Mesodermal cell (in vitro differentiated cells): ENCODE measurements around the gene EHMT2.
"Not testable (repeated sequence)": the region's sequence is repeated elsewhere in the genome, so short reads cannot be mapped to it uniquely, and the experiment has no call there.

ENCODE experiments used
- H3K27ac ChIP-seq: 2 replicates; pipeline ENCODE4 v1.7.0; 2013; ENCODE audit warnings: mild to moderate bottlenecking, low read depth, low read length, moderate library complexity; ENCODE audit not compliant: severe bottlenecking
- H3K36me3 ChIP-seq: 2 replicates; pipeline ENCODE4 v1.7.1; 2013; ENCODE audit warnings: mild to moderate bottlenecking, low read length, moderate library complexity; ENCODE audit not compliant: control insufficient read depth, insufficient read depth
- H3K4me1 ChIP-seq: one replicate; pipeline ENCODE4 v1.7.1; 2013; ENCODE audit warnings: mild to moderate bottlenecking, low read length; ENCODE audit not compliant: insufficient read depth, control insufficient read depth, poor library complexity, severe bottlenecking
- H3K4me3 ChIP-seq: 2 replicates; pipeline ENCODE4 v1.7.0; 2013; ENCODE audit warnings: low read length, control low read depth, mild to moderate bottlenecking; ENCODE audit not compliant: insufficient read depth, poor library complexity, severe bottlenecking; ENCODE audit errors: extremely low read depth
- H3K9me3 ChIP-seq: 2 replicates; pipeline ENCODE4 v1.7.1; 2013; ENCODE audit warnings: mild to moderate bottlenecking, low read length, moderate library complexity; ENCODE audit not compliant: control insufficient read depth
- WGBS, 2 experiments: methylation state at CpG; one replicate each; pipeline ENCODE4 v1.1.5; 2013; ENCODE audit warnings: missing lambda C conversion rate in 2 of 2; ENCODE audit not compliant: insufficient coverage in 2 of 2; 5-methylcytosine and 5-hydroxymethylcytosine counted together

Gene EHMT2

DNA sequence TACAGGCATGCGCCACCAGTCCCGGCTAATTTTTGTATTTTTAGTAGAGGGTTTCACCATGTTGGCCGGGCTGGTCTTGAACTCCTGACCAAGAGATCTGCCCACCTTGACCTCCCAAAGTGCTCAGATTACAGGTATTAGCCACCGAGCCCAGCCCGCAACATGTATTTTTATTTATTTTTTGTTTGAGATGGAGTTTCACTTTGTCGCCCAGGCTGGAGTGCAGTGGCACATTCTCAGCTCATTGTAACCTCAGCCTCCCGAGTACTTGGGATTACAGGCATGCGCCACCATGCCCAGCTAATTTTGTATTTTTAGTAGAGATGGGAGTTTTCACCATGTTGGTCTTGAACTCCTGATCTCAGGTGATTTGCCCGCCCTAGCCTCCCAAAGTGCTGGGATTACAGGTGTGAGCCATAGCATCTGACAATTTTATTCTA lies 59.4 kb downstream of the EHMT2 start:
- Histone ChIP-seq H3K4me3 (peak overlapping the region; percentile 90), H3K36me3 (peaks cover 57% of the 10 kb centered on the region)
- not testable (repeated sequence) for H3K27ac ChIP-seq, H3K4me1 ChIP-seq, H3K9me3 ChIP-seq
- whole genome bisulfite sequencing, 2 experiments, result 98% methylated on average over 5 to 6 of the region's 9 CpGs

DNA sequence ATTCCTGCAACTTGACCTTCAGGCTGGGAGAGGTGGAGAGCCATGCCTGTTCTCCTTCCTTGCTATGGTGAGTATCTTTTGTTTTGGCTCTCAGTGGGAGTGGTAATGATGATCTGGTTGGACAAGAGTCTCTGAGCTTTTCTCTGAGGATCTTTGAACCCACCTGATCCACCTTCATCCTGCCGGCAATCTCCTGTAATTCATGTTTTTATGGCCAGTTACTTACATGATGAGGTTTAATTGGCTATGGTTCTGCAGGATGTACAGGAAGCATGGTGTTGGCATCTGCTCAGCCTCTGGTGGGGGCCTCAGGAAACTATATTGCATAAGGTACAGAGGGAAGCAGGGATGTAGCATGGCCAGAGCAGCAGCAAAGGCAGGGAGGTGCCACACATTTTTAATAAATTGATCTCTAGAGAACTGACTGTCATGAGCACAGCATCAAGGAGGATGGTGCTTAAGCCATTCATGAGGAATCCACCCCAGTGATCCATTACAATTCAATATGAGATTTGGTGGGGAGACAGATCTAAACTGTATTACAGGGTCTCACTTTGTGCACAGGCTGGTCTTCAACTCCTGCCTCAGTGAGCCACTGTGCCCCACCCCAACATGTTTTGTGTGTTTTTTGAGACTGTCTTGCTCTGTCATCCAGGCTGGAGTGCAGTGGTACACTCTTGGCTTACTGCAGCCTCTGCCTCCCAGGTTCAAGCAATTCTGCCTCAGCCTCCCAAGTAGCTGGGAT lies 60.0 kb downstream of the EHMT2 start:
- peaks cover 57% of the 10 kb centered on the region for H3K36me3 ChIP-seq
- peak overlapping the region; percentile 8 for H3K27ac ChIP-seq
- H3K9me3 ChIP-seq, result no peaks in the 10 kb centered on the region
- WGBS, 2 experiments, result 57 to 80% methylated on average over 1 of the region's 1 CpG
- peaks cover 3% of the 10 kb centered on the region for H3K4me1 ChIP-seq
- peak overlapping the region; percentile 90 for H3K4me3 ChIP-seq

DNA sequence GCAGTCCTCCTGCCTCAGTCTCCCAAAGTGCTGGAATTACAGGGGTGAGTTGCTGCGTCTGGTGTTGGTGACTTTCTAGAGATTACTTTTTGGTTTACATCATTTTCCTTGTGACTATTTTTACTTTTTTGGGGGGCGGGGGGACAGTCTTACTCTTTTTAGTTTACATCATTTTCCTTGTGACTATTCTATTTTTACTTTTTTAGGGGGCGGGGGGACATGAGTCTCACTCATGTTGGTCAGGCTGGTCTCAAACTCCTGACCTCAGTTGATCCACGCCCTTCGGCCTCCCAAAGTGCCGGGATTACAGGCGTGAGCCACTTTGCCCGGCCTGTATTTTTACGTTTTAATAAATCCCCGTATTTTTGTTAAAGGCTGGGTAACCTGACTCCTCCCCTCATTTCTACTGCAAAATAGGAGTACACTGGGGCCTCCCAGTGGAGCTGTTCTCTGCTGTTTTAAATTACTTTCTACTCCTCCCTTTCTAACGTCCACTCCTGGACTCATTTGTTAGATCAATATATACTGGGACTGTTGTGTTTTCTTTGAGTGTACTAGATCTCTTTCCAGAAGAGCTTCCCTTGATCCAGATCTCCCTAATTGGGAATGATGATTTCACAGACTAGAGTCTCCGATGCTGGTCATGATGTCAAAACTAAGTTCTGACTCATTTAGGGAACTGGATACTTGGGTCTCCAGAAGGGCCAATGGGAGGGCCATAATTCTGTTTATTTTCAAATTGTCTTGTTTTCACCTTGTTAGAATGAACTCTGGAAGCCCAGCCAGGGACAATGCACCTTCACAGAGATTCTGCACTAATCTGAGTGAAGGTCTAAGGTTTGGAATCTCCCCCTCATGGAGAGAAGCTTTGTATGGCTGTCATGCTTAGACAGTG lies 60.8 kb downstream of the EHMT2 start:
- Histone ChIP-seq H3K27ac (peak overlapping the region; percentile 66), H3K36me3 (peaks cover 57% of the 10 kb centered on the region)
- 11 to 16% methylated on average over 7 of the region's 12 CpGs for WGBS, 2 experiments

DNA sequence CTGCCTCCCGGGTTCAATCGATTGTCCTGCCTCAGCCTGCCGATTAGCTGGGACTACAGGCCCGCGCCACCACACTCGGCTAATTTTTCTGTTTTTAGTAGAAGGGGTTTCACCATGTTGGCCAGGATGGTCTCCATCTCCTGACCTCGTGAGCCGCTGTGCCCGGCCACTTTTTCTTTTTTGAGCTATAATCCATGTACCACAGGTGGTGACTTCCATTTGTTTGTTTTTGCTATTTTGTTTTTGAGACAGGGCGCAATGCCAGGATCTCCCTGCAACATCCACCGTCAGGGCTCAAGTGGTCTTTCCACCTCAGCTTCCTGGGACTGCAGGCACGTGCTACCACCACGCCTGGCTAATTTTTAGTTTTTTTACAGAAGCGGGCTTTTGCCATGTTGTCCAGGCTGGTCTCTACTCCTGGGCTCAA lies 61.4 kb downstream of the EHMT2 start:
- H3K4me1 ChIP-seq, result peaks cover 4% of the 10 kb centered on the region
- peak overlapping the region; percentile 90 for H3K4me3 ChIP-seq
- H3K27ac ChIP-seq, result peak overlapping the region; percentile 66
- H3K9me3 ChIP-seq, result no peaks in the 10 kb centered on the region
- H3K36me3 ChIP-seq, result peaks cover 54% of the 10 kb centered on the region
- WGBS, 2 experiments, result 1 to 2% methylated on average over 8 to 14 of the region's 14 CpGs

More for the DNA sequence above, 60.8 kb downstream of the EHMT2 start:
- no peaks in the 10 kb centered on the region for H3K9me3 ChIP-seq
- H3K4me3 ChIP-seq, result peak overlapping the region; percentile 90
- peaks cover 3% of the 10 kb centered on the region for H3K4me1 ChIP-seq

DNA sequence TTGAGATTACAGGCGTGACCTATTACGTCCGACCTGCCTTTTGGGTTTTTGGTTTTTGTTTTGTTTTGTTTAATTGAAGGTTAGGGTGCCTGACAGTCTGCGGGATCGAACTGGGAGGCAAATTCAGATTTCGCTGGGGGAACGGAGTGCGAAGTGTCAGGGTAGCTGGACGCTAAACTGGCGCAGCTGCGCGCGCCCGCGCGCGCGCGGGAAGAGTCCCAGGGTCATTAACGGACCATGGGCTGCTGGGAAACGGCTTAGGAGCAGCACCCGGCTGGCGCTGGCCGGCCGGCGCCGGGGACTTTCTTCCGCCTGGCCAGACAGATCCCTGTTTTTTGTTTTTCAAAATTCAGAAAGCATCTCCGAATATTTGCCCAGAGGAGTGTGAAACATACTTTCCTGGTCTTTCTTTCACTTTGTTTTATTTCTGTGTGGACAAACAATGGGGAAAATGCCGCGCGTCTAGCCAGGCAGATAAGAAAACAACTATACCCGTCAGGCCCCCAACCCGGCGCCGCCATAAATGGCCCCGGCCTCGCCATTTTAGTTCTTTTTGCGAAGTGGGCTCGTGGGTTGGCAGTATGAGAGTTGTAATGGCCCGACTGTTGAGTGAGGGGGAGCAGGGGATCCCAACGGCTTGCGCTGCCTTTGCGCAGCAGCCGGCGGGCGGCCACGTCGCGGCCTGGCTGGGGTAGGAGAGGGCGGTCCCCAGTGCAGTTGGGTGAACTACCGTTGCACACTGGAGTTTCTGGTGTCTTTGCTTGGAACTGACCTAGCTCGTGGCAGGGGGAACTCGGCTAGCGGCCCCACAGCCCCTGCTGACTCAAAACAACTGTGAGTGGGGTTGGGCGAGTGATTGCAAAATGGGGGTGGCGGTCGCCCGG lies 62.9 kb downstream of the EHMT2 start:
- H3K27ac ChIP-seq, result peak overlapping the region; percentile 99
- peaks cover 40% of the 10 kb centered on the region for H3K36me3 ChIP-seq
- peaks cover 6% of the 10 kb centered on the region for H3K4me1 ChIP-seq
- 1 to 3% methylated on average over 46 to 49 of the region's 59 CpGs for WGBS, 2 experiments
- peak overlapping the region; percentile 90 for H3K4me3 ChIP-seq
- no peaks in the 10 kb centered on the region for H3K9me3 ChIP-seq

DNA sequence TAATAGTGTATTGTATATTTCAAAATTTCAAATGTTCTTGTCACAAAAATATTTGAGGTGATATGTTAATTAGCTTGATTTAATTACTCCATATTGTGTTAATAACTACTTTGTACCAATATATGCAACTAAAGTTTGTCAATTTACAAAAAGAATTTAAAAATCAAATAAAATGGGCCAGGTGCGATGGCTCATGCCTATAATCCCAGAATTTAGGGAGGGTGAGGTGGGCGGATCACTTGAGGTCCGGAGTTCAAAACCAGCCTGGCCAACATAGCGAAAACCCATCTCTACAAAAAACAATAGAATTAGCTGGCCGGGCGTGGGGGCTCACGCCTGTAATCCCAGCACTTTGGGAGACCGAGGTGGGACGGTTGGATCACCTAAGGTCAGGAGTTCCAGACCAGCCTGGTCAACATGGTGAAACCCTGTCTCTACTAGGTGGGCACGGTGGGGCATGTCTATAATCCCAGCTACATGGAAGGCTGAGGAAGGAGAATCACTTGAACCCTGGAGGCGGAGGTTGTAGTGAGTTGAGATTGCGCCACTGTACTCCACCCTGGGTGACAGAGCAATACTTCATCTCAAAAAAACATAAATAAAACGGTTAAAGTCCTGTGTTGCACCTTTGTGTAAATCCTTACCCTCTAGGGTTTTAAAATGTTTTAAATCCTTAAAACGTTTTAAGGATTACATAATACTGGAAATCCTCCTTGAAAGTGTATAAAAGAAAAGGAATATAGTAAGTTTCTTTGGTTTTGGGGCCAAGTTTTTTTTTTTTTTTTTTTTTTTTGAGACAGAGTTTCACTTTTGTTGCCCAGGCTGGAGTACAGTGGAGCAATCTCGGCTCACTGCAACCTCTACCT lies 65.9 kb downstream of the EHMT2 start:
- Histone ChIP-seq H3K9me3 (no peaks in the 10 kb centered on the region), H3K4me1 (peaks cover 7% of the 10 kb centered on the region), H3K27ac (no peak overlapping the region), H3K36me3 (peaks cover 10% of the 10 kb centered on the region), H3K4me3 (no peak overlapping the region)
- WGBS, 2 experiments, result 93 to 94% methylated on average over 8 to 12 of the region's 15 CpGs

DNA sequence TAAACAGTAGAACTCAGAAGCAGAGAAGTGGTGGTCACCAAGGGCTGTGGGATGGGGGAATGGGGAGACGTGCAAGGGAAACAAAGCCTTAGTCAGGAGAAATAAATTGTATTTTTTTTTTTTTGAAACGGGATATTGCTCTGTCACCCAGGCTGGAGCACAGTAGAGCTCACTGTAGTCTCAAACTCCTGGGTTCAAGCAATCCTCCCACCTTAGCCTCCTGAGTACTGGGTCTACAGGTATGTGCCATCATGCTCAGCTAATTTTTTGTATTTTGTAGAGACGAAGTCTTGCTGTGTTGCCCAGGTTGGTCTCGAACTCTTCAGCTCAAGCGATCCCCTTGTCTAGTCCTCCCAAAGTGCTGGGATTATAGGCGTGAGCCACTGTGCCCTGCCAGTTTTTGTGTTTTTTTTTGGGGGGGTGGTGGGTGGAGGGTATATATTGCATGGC lies 66.6 kb downstream of the EHMT2 start:
- Histone ChIP-seq H3K36me3 (peaks cover 3% of the 10 kb centered on the region), H3K4me1 (peaks cover 10% of the 10 kb centered on the region), H3K4me3 (peak overlapping the region; percentile 60), H3K9me3 (no peaks in the 10 kb centered on the region), H3K27ac (no peak overlapping the region)
- WGBS, 2 experiments, result 80 to 89% methylated on average over 4 to 6 of the region's 6 CpGs
